GM20431 (cell line): Measurements from ENCODE around the gene ARAP1.

Experiments
- in situ Hi-C: fragments of 300-500 bp; cut with MseI, MboI; formaldehyde crosslinking; loops from one replicate; pipeline ENCODE4 v1.15.0; 2020; ENCODE audit warnings: low sequenced_read_pairs; ENCODE audit not compliant: unreplicated experiment

ARAP1 gene

DNA sequence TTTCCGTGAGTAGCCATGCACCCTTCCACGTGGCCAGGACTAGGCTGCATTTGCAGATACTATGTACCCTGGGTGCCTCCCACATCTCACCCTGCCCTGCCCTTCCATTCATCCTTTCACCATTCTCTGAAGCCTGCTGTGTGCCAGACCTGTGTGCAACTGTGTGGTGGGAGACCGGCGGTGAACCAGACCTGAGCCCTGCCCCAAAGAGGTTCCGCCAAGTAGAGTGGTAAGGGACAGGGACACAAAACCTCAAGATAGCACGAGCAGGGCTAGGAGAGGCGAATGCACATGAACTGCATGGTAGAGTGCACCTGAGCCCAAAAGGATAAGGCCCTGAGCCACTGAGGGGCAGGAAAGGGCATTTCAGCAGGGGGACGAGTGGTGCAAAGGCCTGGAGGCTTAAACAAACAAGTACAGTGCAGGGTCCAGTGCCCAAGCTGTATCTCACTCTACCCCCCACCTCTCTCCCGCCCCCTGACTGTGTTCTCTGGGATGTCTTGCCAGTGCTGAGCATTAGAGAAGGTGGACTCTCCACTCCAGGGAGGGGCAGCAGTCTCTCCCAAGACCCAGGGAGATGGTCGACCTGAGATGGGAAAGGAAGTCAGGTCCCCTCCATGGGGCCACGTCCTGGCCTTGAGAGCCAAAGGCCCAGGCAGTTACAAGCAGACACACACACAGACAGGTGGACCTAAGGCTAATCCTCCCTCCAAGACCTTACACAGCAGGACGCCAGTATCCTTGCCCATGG is 14.1 kb upstream of the ARAP1 start:
- in situ Hi-C loops, result no loop called here

DNA sequence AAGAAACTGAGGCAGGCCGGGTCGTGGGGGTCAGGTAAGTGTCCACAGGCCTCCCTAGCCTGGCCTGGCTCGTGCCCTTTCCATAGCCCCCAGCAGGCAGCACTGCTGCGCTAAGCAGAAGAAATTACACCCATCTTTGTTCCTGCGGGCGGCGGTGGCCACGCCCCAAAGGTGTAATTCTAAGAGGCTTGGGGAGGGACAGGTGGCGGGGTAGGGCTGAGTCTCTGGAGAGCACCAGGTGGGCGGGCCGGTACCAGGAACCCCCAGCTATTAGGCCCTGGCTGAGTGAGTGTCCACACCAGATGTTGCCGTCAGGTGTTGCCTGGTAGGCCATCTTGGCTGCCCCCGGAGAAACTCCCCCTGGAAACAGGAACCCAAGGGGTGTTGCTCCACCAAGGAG is 12.3 kb upstream of the ARAP1 start:
- in situ Hi-C loops, result no loop called here

DNA sequence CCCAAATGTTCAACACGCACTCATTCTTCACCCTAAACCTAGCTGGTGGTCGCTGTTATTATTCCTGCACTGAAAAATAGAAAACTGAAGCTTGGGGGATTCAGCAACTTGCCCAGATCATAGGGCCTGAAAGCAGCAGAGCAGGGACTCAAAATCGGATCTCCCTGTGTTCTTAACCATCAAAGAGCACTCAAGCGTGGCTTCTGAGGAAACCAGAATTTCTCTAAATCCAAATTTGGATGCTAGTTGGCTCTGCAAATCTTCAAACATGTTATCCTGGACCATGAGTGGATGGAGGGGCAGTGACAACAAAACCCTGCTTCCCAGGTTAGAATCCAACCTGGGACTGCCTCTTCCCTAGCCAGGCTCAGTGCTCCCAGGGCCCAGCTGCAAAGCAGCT is 11.6 kb upstream of the ARAP1 start:
- in situ Hi-C loops, result no loop called here

DNA sequence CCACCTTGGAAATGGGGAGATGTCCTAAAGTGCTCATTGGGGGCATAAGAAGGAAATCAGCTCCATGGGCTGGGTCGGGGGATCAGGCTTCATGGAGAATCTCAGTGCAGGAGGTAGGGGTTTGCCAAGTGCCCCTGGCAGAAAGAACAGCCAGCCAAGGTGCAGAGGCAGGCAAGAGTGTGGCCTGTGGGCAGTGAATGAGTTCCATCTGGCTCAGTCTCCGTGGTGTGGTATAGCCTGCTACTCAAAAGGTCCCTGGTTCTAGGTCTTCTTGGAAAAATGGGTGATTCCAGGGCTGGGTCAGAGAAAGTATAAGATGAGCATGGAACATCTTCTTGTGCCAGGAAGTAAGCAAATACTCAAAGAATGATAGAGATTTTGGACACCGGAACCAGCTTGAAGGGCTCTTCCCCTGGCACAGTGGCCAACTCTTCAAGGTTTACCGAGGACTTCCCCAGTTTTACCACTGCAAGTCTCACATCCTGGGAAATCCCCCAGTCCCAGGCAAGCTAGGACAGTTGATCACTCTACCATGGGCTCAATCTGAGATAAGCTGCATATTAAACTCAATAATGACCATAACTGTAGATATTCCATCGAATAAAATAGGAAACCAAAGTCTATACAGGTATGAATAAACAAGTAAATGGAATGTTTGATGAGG is 10.6 kb upstream of the ARAP1 start:
- in situ Hi-C loops, result no loop called here

DNA sequence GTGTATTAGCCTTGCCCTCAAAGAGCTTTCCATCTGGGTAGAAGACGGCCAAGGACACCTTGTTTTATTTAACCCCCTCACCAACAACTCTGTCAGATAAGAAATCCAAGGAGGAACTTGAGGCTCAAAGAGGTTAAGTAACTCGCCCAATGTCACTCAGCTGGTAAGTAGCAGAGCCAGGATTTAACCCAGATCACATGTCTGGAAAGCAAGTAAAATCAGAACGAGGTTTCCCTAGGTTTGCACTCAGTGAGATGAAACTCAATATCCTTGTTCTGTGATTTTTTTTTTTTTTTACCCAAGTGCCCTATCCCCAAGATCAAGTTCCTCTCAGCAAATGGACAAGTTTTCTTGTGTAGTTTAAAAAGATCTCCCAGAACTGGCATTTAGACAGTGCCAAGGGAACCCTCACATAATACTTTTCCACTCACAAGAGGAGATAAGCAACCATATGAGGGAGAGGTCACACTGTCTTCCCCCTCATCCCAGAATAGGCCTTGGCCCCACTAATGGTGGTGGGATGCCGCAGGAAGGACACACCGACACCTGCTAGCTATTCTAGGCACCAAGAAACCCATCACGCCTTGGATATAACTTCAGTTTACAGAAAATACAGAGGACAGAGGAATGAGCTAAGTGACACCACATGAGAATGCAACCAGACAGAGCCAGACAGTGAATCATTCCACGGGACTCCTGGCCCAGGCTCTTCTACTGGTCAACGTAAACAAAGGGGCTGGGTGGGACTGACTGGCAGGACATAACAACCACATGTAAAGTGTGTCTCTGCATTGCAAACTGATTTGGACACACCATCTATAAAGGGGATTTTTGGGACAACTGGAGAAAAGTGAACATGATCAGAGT is 8.6 kb upstream of the ARAP1 start:
- in situ Hi-C loops, result no loop called here

DNA sequence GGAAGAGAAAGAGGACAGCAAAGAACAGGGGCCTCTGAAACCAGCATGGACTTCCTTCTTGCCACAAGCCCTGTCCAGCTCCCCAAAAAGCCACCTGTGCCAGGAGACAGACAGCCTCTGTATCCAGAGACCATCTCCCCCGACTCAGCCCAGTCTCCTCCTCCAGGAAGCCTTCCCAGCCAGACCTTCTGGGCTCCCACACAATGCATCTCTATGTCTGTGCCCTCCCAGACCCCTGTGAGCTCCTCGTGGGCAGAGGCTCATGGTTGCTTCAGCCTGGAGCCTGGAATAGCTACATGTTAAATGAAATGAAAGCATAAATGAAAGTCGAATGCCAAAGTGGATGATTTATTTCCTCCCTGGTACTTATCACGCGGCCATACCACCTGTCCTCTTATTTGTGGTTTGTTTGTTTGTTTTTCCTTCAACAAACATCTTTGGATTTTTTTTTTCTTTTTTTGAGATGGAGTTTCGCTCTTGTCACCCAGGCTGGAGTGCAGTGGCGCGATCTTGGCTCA is 7.3 kb upstream of the ARAP1 start:
- in situ Hi-C loops, result no loop called here

DNA sequence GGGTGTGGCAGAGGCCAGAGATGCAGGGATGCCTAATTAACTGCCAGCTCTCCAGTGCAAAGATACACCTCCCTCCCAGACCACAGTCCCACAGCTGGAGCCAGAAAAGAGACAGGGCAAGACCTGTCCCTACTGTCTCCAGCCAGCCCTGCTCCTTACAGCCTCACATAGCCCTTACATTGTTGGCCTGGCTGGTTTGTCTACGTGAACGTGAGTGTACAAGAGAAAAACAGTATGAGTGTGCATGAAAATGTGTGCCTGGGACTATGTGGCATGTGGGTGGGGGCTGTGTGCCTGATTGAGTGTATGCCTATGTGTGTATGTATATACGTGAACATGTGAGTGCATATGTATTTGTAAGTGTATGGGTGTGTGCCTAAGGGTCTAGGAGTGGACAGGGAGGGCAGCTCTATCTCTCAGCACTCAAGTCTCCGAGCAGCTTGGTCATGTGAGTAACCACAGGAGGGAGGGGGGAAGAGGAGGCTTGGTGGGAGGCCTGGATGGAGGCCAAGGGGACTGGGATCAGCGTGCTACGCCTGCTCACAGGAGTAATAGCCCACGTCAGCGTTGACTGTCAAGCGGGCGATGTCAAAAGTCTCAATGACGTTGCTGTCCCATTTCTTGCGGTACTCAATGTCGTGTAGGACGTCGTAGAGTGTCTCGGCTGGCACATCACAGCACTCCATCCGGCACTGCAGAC is 6.6 kb upstream of the ARAP1 start:
- in situ Hi-C loops, result no loop called here

DNA sequence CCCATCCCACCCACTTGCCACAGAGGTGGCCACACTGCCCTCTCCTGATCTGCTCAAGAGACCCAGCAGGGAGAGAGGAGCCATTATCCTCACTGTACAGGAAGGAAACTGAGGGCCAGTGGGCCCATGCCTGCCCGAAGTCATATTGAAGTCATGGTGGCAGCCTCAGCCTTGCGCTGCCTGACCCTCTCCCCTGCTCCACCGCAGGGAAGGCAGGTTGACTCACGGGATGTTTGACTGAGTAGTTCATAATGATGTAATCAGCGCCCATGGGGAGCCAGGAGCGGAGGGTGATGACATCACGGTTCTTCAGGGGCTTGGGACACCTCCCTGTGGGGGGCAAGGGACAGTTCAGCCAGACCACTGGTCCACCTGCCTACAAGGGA is 6.1 kb upstream of the ARAP1 start:
- in situ Hi-C loops, result no loop called here

DNA sequence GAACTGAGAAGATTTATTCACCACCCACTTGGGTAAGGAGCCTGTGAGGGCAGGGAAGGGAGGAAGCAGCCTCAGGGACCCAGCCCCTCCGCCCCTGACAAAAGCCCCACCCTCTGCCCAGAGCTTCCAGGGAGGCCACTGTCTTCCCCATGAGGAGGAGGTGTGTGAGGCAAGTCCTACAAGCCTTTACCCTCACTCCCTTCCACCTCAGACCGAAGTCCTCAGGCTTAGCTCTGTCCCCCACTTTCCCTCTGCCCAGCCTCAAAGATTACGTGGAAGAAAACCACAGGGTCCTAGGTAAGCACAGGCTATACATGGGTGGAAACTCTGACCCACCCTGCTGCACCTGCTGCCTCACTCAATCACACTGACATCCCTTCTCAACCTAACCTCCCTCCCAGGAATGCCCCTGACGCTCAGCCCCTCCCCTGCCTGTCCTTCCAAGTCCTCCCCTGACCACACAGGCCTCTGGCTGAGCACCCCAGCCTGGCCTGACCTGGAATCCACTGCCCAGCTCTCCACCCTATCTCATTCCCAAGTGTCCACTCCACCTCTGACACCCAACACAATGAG is 3.6 kb upstream of the ARAP1 start:
- in situ Hi-C loops, result no loop called here

DNA sequence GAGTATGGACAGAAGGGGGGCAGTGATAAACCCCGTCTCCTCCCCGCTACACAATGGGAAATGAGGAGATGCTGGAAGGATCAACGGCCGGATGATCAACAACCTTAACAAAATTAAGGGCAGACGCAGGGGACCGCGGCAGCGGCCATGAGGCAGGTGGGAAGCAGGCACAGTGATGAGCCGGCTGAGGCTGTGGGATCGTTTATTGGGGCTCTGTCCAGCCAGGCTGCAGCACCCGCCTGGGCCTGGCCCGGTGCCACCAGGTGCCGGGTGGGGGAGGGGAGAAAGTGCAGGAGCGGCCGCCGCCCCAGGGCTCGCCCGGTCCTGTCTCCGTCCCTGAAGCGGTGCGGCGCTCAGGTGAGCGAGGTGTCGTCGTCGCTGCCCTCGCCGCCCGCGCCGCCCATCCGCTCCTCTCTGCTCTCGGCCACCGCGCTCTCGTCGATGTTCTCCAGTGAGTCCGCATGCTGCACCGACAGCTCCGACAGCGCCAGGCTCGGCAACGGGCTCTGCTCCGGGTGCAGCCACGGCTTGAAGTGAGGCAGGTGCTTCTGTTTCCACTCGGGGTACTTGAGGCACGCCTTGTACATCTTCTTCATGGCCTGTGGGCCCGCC is 2.4 kb upstream of the ARAP1 start:
- in situ Hi-C loops, result no loop called here

DNA sequence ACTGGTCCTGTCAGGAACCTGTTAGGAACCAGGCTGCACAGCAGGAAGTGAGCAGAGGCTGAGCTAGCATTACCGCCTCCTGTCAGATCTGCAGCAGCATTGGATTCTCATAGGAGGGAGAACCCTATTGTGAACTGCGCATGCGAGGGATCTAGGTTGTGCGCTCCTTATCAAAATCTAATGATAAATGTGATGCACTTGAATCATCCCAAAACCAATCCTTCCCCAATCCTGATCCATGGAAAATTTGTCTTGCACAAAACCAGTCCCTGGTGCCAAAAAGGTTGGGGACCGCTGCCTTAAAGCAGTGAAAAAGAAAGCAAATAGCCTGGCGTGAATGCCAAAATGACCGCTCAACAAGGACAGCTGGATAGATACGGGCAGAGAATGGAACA is 1.9 kb upstream of the ARAP1 start:
- in situ Hi-C loops, result no loop called here

DNA sequence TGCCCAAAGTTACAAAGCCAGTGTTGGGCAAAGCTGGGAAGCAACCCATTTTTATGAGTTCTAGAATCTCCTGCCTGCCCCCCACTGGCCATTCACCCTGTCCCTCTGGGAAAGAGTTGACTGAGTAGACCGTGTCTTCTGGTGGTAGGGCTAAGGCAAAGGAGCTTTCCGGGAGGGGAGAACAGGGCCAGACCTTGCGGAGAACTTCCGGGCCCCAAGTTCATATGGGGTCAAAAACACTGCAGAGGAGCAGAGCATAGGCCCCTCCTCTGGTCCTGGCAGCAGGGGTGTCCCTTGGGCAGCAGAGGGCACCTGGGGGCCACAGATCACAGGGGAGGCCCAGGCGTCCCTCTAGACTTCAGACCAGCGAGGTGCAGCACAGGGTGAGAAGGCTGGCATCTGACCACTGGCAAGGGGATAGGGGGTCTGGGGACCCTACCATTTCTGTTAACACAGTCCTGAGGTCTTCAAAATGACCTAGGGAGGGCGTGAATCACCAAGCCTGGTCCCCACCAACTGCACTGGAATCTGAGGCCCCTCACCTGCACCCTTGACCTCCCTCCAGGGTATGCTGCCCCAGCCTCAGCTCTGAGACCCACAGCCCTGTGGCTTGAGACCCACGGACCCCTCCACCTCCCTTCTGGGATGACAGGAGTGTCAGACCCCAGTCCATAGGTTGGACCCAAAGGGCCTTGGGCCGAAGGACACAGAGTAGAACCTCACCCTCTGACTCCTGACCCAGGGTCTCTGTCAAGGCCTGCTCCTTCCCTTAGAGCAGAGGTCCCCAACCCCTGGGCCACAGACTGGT is 1.3 kb upstream of the ARAP1 start:
- in situ Hi-C loops, result no loop called here

DNA sequence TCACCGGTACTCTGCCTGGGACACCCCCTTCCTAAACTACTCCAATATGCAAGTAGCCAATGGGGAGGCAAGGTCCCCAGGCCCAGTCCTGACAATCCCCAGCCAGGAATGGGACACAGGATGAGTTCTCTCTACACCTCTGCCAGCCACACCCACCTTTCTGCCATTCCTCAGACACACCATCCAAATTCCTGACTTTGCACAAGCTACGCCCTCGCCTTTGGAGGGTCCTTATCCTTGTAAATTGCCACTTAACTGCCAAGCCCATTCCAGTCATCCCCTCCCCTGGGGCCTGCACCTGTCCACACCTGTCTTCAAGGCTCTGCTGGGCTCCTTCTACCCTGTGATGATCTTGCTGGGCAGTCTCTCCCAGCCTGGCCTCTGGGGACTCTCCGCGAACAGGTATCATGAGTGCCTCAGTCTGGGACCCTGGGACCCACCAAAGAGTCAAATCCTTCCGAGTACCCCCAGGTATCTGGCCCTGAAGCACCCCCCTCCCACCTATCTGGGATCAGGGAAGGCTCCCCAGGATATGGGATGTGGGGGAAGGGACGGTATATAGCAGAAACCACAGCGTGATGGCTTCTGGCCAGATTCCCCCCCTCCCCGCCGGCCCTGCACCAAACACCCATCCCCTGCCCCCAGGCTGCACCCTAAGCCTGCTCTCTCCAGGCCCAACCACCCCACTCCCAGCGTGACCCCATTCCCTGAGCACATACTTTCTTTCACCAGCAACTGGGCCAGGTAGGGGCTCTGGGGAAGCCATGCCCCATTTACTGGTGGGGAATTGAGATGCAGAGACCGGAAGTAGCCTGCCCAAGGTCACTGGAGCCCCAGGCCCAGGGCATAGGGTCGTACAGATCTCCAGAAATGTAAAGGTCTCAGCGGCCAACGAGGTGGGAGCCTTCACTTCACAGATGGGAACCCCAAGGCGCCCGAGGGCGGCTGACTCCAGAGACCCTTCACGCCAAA is 806 bp downstream of the ARAP1 start:
- in situ Hi-C loops, result no loop called here

DNA sequence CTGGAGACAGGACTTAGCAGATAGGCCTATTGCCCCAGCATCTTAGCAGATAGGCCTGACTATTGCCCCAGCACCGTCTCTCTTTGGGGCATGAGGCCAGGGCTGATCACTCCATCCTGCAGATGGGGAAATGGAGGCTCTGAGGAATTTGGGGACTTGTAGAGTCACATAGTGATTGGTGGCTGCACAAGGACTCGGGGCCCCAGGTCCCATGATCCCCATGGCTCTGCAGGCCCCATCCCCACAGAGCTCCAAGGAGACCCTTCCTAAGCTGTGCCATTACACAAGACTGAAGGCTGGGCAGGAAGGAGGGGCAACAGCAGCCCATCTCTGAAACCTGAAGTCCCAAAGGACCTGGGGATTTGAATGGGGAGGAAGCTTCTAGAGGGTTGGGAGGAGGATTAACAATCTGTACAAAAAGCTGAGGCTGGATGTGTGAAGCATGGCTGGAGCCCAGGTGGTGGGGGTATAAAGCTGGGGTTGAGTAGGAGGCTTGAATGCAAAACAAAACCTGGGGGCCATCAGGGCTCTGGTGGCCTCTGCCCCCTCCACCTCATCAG is 1.6 kb downstream of the ARAP1 start:
- in situ Hi-C loops, result no loop called here

DNA sequence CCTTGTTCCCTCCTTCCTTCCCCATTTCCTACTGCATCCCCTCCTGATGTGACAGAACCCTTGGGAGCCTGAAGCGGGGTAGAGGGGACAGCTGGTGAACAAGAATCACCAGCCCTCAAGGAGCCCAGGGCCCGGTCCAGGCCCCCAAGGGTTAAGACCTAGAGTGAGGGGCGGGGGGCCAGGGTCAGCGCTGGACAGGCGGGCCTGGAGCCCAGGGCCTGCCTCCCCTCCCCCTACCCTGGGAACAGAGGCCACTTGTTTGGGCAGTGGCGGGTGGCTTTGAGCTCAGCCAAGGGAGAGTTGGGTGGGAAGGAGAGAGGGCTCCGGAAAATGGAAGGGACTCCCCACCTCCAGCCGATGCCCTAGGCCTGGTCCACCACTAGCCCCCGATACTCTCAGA is 2.1 kb downstream of the ARAP1 start:
- in situ Hi-C loops, result no loop called here

DNA sequence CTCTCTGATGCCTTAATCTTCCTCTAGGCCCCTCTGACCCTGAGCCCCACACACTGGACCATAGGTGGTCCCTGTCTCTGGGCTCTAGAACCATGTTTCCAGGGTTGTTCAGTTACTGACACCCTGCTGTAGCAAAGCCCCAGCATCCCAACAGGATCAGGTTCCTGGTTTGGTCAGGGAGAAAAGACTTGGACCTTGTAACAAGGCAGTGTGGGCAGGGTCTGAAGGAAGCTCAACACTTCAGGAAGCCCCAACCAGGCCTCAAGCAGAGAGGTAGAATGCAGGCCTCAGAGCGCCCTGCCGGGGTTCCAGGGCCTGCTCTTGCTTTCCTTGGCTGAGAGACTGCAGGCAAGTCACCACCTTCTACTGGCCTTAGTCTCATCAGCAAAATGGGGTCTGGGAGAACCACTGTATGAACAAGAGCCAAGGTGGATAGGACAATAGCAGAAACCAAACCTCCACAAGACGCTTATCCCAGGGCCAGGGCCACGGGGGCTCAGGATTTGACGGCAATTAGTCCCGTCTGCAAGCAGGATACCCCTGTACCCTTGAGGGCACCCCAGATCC is 4.8 kb downstream of the ARAP1 start:
- in situ Hi-C loops, result no loop called here

DNA sequence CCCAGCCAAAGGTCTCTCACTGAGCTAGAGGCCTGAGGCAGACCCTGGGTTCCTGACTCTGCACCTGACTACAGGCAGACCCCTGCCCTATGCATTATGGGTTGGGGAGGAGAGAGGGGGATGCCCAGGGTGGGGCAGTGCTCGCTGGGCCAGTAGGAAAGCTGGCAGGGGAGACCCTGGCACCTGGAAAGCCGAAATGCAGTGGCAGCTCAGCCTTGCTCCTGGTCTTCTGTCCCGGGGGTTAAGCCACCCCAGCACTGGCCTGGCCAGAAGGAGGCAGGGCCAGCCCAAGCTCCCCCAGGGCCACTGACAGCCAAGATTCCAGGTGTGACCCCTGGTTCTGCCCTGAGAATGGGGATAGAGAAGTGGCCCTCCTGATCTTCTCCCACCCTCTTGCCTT is 5.4 kb downstream of the ARAP1 start:
- in situ Hi-C loops, result no loop called here
